GM18498 (cell line): Measurements from ENCODE around the gene CLRN1.

ENCODE experiments used
- ATAC-seq: cut with Tn5 transposase; IDR thresholded peaks from one replicate; pipeline ENCODE4 v1.9.1; 2021; ENCODE audit warnings: mild to moderate bottlenecking, moderate library complexity; ENCODE audit not compliant: unreplicated experiment

The CLRN1 gene

DNA sequence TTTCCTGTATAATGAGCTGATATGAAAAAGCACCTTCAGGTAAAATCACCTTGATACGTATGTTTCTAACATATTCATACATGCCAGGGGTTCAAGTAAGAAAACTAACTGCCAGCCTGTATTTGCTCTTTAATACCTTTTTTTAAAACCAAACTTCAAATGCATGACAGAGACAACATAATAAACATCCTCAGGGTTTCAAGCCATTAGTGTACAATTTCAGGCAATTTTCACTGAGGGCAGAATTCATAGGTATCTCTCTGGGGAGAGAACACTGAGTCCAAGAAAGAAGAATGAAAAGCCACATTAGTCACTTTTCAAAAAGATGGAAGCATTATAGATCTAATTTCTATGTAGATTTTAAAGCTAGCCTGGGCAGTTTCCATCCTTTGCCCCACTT, 94.2 kb downstream of the CLRN1 start:
- ATAC-seq = no peak

DNA sequence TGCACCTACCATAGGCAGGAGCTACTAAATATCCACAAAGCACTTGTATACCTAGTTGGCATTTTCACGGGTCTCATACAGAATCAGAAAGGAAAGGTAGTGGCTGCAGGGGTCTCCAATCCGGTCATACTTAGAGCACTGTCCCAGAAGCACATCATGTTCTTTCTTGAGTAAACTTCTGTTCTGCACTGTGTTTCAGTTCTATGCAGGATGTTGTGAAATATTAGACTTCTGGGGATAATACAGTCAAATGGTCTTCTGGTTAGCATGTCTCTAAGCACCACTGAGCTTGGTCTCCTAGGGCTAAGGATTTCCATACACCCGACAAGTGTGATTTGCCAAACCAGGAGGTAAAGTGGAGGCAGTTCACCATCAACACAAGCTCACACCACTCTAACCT, 95.2 kb downstream of the CLRN1 start:
- no peak for ATAC-seq

DNA sequence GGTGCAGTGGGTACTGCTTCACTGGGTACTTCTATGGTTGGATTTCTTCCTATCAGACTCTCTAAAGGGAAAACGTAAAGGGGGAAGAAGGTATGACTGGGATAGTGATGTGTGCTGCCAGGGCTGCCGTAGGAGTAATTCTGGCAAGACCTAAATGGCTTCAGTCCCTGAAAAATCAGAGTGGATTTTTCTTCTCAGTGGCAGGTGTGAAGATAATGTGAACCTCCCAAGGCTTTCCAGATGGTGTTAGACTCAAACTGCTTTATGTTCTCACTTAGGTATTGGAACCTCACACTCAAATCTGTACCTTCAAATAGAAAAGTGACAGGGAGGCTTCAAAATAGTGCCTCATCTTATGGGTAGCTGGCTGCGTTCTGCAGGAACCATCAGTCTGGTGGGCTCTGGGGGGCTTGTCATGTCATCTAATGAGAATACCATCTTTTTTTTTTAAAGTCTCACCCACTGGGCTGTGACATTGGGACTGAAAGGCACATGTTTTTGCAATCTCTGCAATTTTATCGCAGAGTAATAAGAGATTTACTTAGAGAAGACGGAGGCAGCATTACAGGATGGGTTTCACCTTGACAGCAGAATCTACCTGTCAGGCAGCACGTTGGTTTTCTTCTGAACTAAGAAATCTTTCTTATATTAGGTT, 95.8 kb downstream of the CLRN1 start:
- no peak for ATAC-seq
